Activated T-cell treated with anti-CD3 and anti-CD28 coated beads, Interleukin-2, amount 50 U/mL, for 72 hours (primary cell): Measurements from ENCODE around the gene SERINC4. TPM values are rescaled to one million over a fixed set of nuclear protein-coding genes. Genes with fewer than 3 reads are reported as not detected.

ENCODE experiments used
- ATAC-seq, 2 donors: fragments of 150-1000 bp; cut with Tn5 transposase; replicated peaks in 1 of 2; 2 replicates each; pipeline ENCODE4 v1.10.0; 2021; ENCODE audit warnings: moderate library complexity in 2 of 2, mild to moderate bottlenecking in 1 of 2
- DNase-seq, 2 donors: peaks; one replicate each; pipeline ENCODE4 v3.0.0; 2021 to 2022; ENCODE audit warnings: mixed read lengths in 1 of 2
- H3K27ac Mint-ChIP-seq: one replicate; pipeline ENCODE4 v1.8.0; 2022; ENCODE audit warnings: mild to moderate bottlenecking, moderate library complexity, mixed read lengths
- H3K27me3 Mint-ChIP-seq: one replicate; pipeline ENCODE4 v1.8.0; 2022; ENCODE audit warnings: low read depth, mixed read lengths
- H3K36me3 Mint-ChIP-seq, 2 donors: one replicate each; pipeline ENCODE4 v1.8.0; 2022; ENCODE audit warnings: mixed read lengths in 2 of 2, mild to moderate bottlenecking in 1 of 2; ENCODE audit not compliant: insufficient read depth in 2 of 2
- H3K4me1 Mint-ChIP-seq: one replicate; pipeline ENCODE4 v1.8.0; 2022; ENCODE audit warnings: low read depth, mixed read lengths
- H3K4me3 Mint-ChIP-seq, 2 donors: one replicate each; pipeline ENCODE4 v1.8.0; 2022; ENCODE audit warnings: mild to moderate bottlenecking in 2 of 2, mixed read lengths in 2 of 2, moderate library complexity in 2 of 2
- H3K9me3 Mint-ChIP-seq, 2 donors: one replicate each; pipeline ENCODE4 v1.8.0; 2022; ENCODE audit warnings: mixed read lengths in 2 of 2
- total RNA-seq, 2 donors: library from RNA; stranded (reverse); gene quantifications; one replicate each; pipeline ENCODE4 v1.2.3, GENCODE V29; 2022

Gene SERINC4
- total RNA-seq, 2 donors from 2014 or later, result 0.14 to 0.23 TPM

- DNase-seq, result peak; percentile 40 to 44
- Mint-ChIP-seq H3K36me3 (peaks cover 16 to 29% of the 10 kb centered on the region in 2 donors), H3K27ac (peak overlapping the region; percentile 97), H3K4me3 (peak overlapping the region; percentile 97), H3K4me1 (peaks cover 43% of the 10 kb centered on the region), H3K27me3 (no peaks in the 10 kb centered on the region), H3K9me3 (no peaks in the 10 kb centered on the region)
- ATAC-seq, result no peak
Measured at GRCh38 chr15:43792761-43793476, 7.1 kb downstream of the SERINC4 start.

GRCh38 chr15:43791993-43792760 is 7.8 kb downstream of the SERINC4 start, which contains the start of gene SERF2:
SERF2 (plus strand) TSS chr15:43792320; CDS start chr15:43792377, 57 bp downstream.
- Mint-ChIP-seq H3K27me3 (no peaks in the 10 kb centered on the region), H3K36me3 (peaks cover 16 to 29% of the 10 kb centered on the region in 2 donors), H3K27ac (peak within 1 kb of the TSS; percentile 97), H3K4me3 (peak within 1 kb of the TSS; percentile 97), H3K9me3 (no peaks in the 10 kb centered on the region), H3K4me1 (peaks cover 43% of the 10 kb centered on the region)
- peak; percentile 100 for DNase-seq
- peak; percentile 95 to 97 for ATAC-seq

GRCh38 chr15:43789409-43789808 is 10.6 kb downstream of the SERINC4 start:
- Mint-ChIP-seq H3K27me3 (no peaks in the 10 kb centered on the region), H3K4me3 (no peak overlapping the region), H3K4me1 (peaks cover 20% of the 10 kb centered on the region), H3K9me3 (no peaks in the 10 kb centered on the region), H3K27ac (no peak overlapping the region), H3K36me3 (peaks cover 12 to 15% of the 10 kb centered on the region in 2 donors)
- DNase-seq, result no peak
- ATAC-seq, result no peak

GRCh38 chr15:43779016-43779415 is 21.0 kb downstream of the SERINC4 start:
- ATAC-seq, result no peak
- H3K27me3 Mint-ChIP-seq, result no peaks in the 10 kb centered on the region
- DNase-seq, result no peak
- peak overlapping the region; percentile 14 to 15 for H3K4me3 Mint-ChIP-seq
- H3K27ac Mint-ChIP-seq, result no peak overlapping the region
- no peaks in the 10 kb centered on the region for H3K36me3 Mint-ChIP-seq
- H3K9me3 Mint-ChIP-seq, result no peaks in the 10 kb centered on the region
- peaks cover 36% of the 10 kb centered on the region for H3K4me1 Mint-ChIP-seq

- peak; percentile 85 to 90 for ATAC-seq
- Mint-ChIP-seq H3K9me3 (no peaks in the 10 kb centered on the region), H3K4me3 (peak overlapping the region; percentile 84 to 98)
Measured at GRCh38 chr15:43777267-43777914, 22.6 kb downstream of the SERINC4 start.

GRCh38 chr15:43776718-43777266 is 23.2 kb downstream of the SERINC4 start, which contains the start of gene ELL3:
ELL3 (minus strand) TSS chr15:43776966; CDS start chr15:43776901, 65 bp downstream.
- DNase-seq (peak; percentile 80), ATAC-seq (peak; percentile 75 to 78)
- H3K9me3 Mint-ChIP-seq, result no peaks in the 10 kb centered on the region
- H3K36me3 Mint-ChIP-seq, result peaks cover 0 to under 1% of the 10 kb centered on the region in 2 donors
- no peaks in the 10 kb centered on the region for H3K27me3 Mint-ChIP-seq
- H3K27ac Mint-ChIP-seq, result peak within 1 kb of the TSS; percentile 87
- H3K4me1 Mint-ChIP-seq, result peaks cover 36% of the 10 kb centered on the region
- peak within 1 kb of the TSS; percentile 84 to 98 for H3K4me3 Mint-ChIP-seq

More at GRCh38 chr15:43777267-43777914, 22.6 kb downstream of the SERINC4 start:
- DNase-seq, result peak; percentile 86 to 93
- Mint-ChIP-seq H3K27me3 (no peaks in the 10 kb centered on the region), H3K36me3 (no peaks in the 10 kb centered on the region), H3K4me1 (peaks cover 36% of the 10 kb centered on the region), H3K27ac (peak overlapping the region; percentile 87)

GRCh38 chr15:43776101-43776717 is 23.8 kb downstream of the SERINC4 start:
- ATAC-seq (peak in 1 of 2 donors; percentile 3), DNase-seq (peak; percentile 20 to 33)
- Mint-ChIP-seq H3K27me3 (no peaks in the 10 kb centered on the region), H3K36me3 (peaks cover 0 to 2% of the 10 kb centered on the region in 2 donors), H3K27ac (no peak overlapping the region), H3K4me3 (peak overlapping the region; percentile 84 to 98), H3K9me3 (no peaks in the 10 kb centered on the region), H3K4me1 (peaks cover 36% of the 10 kb centered on the region)

- Mint-ChIP-seq H3K4me1 (peaks cover 36% of the 10 kb centered on the region), H3K4me3 (peak overlapping the region; percentile 84 to 98), H3K9me3 (no peaks in the 10 kb centered on the region), H3K27me3 (no peaks in the 10 kb centered on the region), H3K36me3 (peaks cover 3 to 5% of the 10 kb centered on the region in 2 donors), H3K27ac (peak overlapping the region; percentile 63)
- DNase-seq, result no peak
- ATAC-seq, result no peak
Measured at GRCh38 chr15:43775411-43775965, 24.5 kb downstream of the SERINC4 start.

- Mint-ChIP-seq H3K27me3 (no peaks in the 10 kb centered on the region), H3K4me3 (no peak overlapping the region), H3K36me3 (peaks cover 3 to 14% of the 10 kb centered on the region in 2 donors), H3K9me3 (no peaks in the 10 kb centered on the region), H3K27ac (peak overlapping the region; percentile 23), H3K4me1 (peaks cover 33% of the 10 kb centered on the region)
- DNase-seq (no peak), ATAC-seq (no peak)
Measured at GRCh38 chr15:43774062-43774461, 26.0 kb downstream of the SERINC4 start.

- no peak overlapping the region for H3K27ac Mint-ChIP-seq
Measured at GRCh38 chr15:43772624-43773023, 27.4 kb downstream of the SERINC4 start.

GRCh38 chr15:43771816-43772215 is 28.2 kb downstream of the SERINC4 start:
- Mint-ChIP-seq H3K4me3 (no peak overlapping the region), H3K4me1 (peaks cover 12% of the 10 kb centered on the region), H3K9me3 (no peaks in the 10 kb centered on the region), H3K36me3 (peaks cover 3 to 19% of the 10 kb centered on the region in 2 donors), H3K27me3 (no peaks in the 10 kb centered on the region), H3K27ac (no peak overlapping the region)
- DNase-seq (no peak), ATAC-seq (no peak)

More at GRCh38 chr15:43772624-43773023, 27.4 kb downstream of the SERINC4 start:
- Mint-ChIP-seq H3K4me1 (peaks cover 19% of the 10 kb centered on the region), H3K9me3 (no peaks in the 10 kb centered on the region), H3K27me3 (no peaks in the 10 kb centered on the region), H3K36me3 (peaks cover 3 to 14% of the 10 kb centered on the region in 2 donors), H3K4me3 (no peak overlapping the region)
- ATAC-seq (no peak), DNase-seq (no peak)
